Calu3 (cell line): ENCODE measurements around the gene ATP4A. TPM values are rescaled to one million over a fixed set of nuclear protein-coding genes. Genes with fewer than 3 reads are reported as not detected.

ENCODE experiments used
- BruUV-seq: library from RNA; stranded (reverse); fragments of 400-500 nt; replicated peaks from 2 replicates; lab custom pipeline; 2021; lab: Mats Ljungman, UMichigan
- CTCF ChIA-PET: fragments of 300-600 bp; sonication (Branson Sonifier 250); formaldehyde crosslinking; loops from one replicate; lab custom pipeline; 2022; ENCODE audit warnings: antibody characterized with exemption; lab: Charles Lee
- DNase-seq: peaks from one replicate; pipeline ENCODE4 v3.0.0; 2022
- H3K27ac Mint-ChIP-seq: one replicate; pipeline ENCODE4 v1.8.0; 2022; ENCODE audit warnings: mixed read lengths; ENCODE audit not compliant: unreplicated experiment
- H3K27me3 Mint-ChIP-seq: one replicate; pipeline ENCODE4 v1.8.0; 2022; ENCODE audit warnings: mixed read lengths; ENCODE audit not compliant: unreplicated experiment
- H3K36me3 Mint-ChIP-seq: one replicate; pipeline ENCODE4 v1.8.0; 2022; ENCODE audit warnings: mild to moderate bottlenecking, moderate library complexity, mixed read lengths; ENCODE audit not compliant: insufficient read depth, unreplicated experiment
- H3K4me1 Mint-ChIP-seq: one replicate; pipeline ENCODE4 v1.8.0; 2022; ENCODE audit warnings: mild to moderate bottlenecking, low read depth, mixed read lengths; ENCODE audit not compliant: unreplicated experiment
- H3K4me3 Mint-ChIP-seq: one replicate; pipeline ENCODE4 v1.8.0; 2022; ENCODE audit warnings: mild to moderate bottlenecking, low read depth, moderate library complexity, mixed read lengths; ENCODE audit not compliant: unreplicated experiment
- H3K9me3 Mint-ChIP-seq: one replicate; pipeline ENCODE4 v1.8.0; 2022; ENCODE audit warnings: low read depth, mixed read lengths; ENCODE audit not compliant: unreplicated experiment
- CTCF ChIP-seq: fragments of 200-600 bp; IDR thresholded peaks from one replicate; pipeline ENCODE4 v1.8.0; 2022; ENCODE audit warnings: antibody characterized with exemption; ENCODE audit not compliant: unreplicated experiment
- intact Hi-C: fragments of 100-400 bp; cut with micrococcal nuclease; formaldehyde crosslinking; loops from one replicate; pipeline ENCODE4 v1.10.0; 2022; ENCODE audit not compliant: unreplicated experiment
- total RNA-seq: library from RNA; stranded (reverse); gene quantifications from 2 replicates; pipeline ENCODE4 v1.2.3, GENCODE V29; 2022

ATP4A gene
- total RNA-seq, 1 experiment from 2014 or later = not detected

- no peak overlapping the region for H3K27ac Mint-ChIP-seq
- peaks cover 76% of the 10 kb centered on the region for H3K27me3 Mint-ChIP-seq
- DNase-seq = no peak
- H3K36me3 Mint-ChIP-seq = peaks cover 3% of the 10 kb centered on the region
- intact Hi-C loops = no loop called here
- TF ChIP-seq CTCF = no peak
- no TSS peak for BruUV-seq
- CTCF ChIA-PET = no interaction called here
- H3K4me1 Mint-ChIP-seq = peaks cover 6% of the 10 kb centered on the region
- no peak overlapping the region for H3K4me3 Mint-ChIP-seq
- H3K9me3 Mint-ChIP-seq = no peaks in the 10 kb centered on the region
These were observed 39.1 kb downstream of the ATP4A start for GRCh38 chr19:35524181-35524837.

DNA sequence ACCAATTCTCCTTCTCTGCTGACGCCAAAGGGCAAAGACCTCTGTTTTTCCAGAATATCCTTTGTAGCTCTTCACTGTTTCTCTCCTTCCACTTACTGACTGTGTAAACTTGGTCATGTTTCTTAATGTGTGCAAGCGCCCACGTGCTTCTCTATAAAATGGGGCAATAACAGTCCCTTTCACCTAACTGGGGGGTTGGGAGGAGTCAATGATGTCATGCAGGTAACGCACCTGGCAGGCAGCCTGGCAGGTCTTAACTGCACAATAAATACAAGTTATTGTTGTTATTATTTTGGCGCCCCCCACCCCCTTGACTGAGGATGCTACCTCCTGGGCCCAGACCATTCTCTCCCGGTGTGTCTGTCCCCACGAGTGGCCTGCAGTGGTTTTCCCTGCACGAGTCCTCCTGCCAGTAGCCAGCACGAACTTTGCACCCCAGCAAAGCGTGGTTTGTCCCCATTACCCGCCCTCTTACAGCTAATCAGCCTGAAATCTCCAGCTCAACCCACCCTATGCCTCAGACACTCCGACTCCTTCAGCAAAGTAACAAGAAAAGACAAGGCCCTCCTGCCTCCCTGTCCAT lies 40.6 kb downstream of the ATP4A start:
- CTCF ChIA-PET = interaction anchor here (0.6 to 1.2 kb wide), 2 partner anchors 12 to 19 kb away, joined by 4 to 5 read pairs; no protein-coding TSS in a partner anchor
- no peak for DNase-seq
- intact Hi-C loops = no loop called here
- Mint-ChIP-seq H3K27me3 (peaks cover 67% of the 10 kb centered on the region), H3K9me3 (no peaks in the 10 kb centered on the region), H3K4me1 (peaks cover 9% of the 10 kb centered on the region), H3K36me3 (peaks cover 4% of the 10 kb centered on the region), H3K4me3 (no peak overlapping the region), H3K27ac (no peak overlapping the region)
- BruUV-seq = no TSS peak
- no peak for TF ChIP-seq CTCF

DNA sequence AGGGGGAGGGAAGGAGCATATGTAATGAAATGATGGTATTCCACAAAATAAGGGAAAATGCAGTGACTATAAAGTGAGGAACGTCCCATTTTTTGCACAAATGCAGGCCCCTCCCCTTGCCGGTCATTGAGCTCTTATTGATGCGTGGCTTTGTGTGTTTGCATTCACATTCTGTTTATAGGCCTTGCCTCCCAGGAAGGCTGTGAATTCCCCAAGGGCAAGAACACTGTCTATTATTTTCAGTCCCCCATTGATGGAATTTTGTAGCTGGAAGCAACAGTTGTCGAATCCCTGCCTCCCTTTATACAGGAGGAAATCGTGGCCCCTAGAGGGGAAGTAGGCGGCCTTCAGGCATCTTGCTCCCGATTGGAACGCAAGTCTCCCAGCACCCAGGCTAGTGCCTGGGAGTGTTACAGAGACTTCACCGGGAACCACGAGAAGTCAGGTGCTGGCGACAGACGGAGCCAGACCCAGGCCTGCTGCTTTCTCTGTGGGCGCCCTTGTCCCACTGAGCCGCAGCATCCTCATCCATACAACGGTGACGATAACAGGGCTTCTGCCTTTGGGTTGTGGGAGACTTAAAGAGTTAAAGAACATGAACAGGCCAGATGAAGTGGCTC lies 42.2 kb downstream of the ATP4A start:
- peaks cover 4% of the 10 kb centered on the region for H3K36me3 Mint-ChIP-seq
- CTCF ChIA-PET = interaction anchor here (1.1 kb wide), 1 partner anchor 11 kb away, joined by 3 read pairs; no protein-coding TSS in a partner anchor
- no TSS peak for BruUV-seq
- no peak overlapping the region for H3K4me3 Mint-ChIP-seq
- DNase-seq = no peak
- H3K4me1 Mint-ChIP-seq = peaks cover 9% of the 10 kb centered on the region
- H3K9me3 Mint-ChIP-seq = no peaks in the 10 kb centered on the region
- peaks cover 51% of the 10 kb centered on the region for H3K27me3 Mint-ChIP-seq
- no peak for TF ChIP-seq CTCF
- intact Hi-C loops = no loop called here
- no peak overlapping the region for H3K27ac Mint-ChIP-seq

DNA sequence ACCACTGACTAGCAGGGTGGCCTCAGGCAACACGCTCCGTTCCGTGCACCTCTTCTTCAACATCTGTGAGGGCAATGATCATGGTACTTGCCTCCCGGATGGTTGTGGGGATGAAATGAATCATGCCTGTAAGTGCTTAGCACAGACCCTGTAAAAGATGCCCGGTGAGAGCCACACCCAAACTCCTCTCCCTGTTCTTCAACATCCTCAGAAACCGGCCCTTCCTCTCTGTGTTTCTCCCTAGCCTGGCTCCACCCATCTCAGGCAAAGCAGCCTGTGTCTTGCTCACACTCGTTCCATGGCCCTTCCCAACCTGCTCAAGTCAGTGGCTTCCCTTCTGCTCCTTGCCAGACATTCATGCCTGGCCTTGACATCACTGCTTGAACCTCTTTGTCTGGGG lies 44.2 kb downstream of the ATP4A start:
- CTCF ChIA-PET = no interaction called here
- no peak overlapping the region for H3K27ac Mint-ChIP-seq
- peaks cover 10% of the 10 kb centered on the region for H3K4me1 Mint-ChIP-seq

More for the DNA sequence above, 44.2 kb downstream of the ATP4A start:
- no TSS peak for BruUV-seq
- Mint-ChIP-seq H3K4me3 (no peak overlapping the region), H3K9me3 (no peaks in the 10 kb centered on the region), H3K36me3 (peaks cover 4% of the 10 kb centered on the region), H3K27me3 (peaks cover 43% of the 10 kb centered on the region)
- intact Hi-C loops = no loop called here
- peak; percentile 35 for DNase-seq
- no peak for TF ChIP-seq CTCF
